CD4-positive, alpha-beta T cell treated with Interleukin-15 for 1 hour (primary cell): Measurements from ENCODE around the gene TYMP.

Source experiments
- DNase-seq: peaks from one replicate; pipeline ENCODE4 v3.0.0-alpha.2; 2020

The TYMP gene

GRCh38 chr22:50529897-50530579 is at the start of gene TYMP:
Gene TYMP, minus strand, starts transcription at chr22:50530012. Its CDS starts 303 bp downstream, at chr22:50529709.
- peak; percentile 81 for DNase-seq

GRCh38 chr22:50578776-50579310 is 49.0 kb upstream of the TYMP start:
- no peak for DNase-seq

- no peak for DNase-seq
Measured at GRCh38 chr22:50577987-50578775, 48.4 kb upstream of the TYMP start, which contains the start of gene CPT1B. Gene CPT1B, minus strand, starts transcription at chr22:50578427. Its CDS starts 512 bp downstream, at chr22:50577915.

GRCh38 chr22:50577697-50577986 is 47.8 kb upstream of the TYMP start:
- DNase-seq = no peak

- no peak for DNase-seq
Measured at GRCh38 chr22:50576806-50577696, 47.2 kb upstream of the TYMP start.

- DNase-seq = no peak
Measured at GRCh38 chr22:50576070-50576469, 46.3 kb upstream of the TYMP start.

- DNase-seq = no peak
Measured at GRCh38 chr22:50575426-50575941, 45.7 kb upstream of the TYMP start.

GRCh38 chr22:50574383-50574755 is 44.6 kb upstream of the TYMP start:
- no peak for DNase-seq

GRCh38 chr22:50573491-50574382 is 43.9 kb upstream of the TYMP start:
- no peak for DNase-seq

- no peak for DNase-seq
Measured at GRCh38 chr22:50572965-50573364, 43.2 kb upstream of the TYMP start.

GRCh38 chr22:50571264-50572175 is 41.7 kb upstream of the TYMP start:
- no peak for DNase-seq

- no peak for DNase-seq
Measured at GRCh38 chr22:50570861-50571260, 41.0 kb upstream of the TYMP start.

GRCh38 chr22:50569896-50570535 is 40.2 kb upstream of the TYMP start:
- no peak for DNase-seq

GRCh38 chr22:50569041-50569459 is 39.2 kb upstream of the TYMP start:
- DNase-seq = no peak

GRCh38 chr22:50568626-50569025 is 38.8 kb upstream of the TYMP start:
- DNase-seq = no peak

- DNase-seq = no peak
Measured at GRCh38 chr22:50567721-50568252, 38.0 kb upstream of the TYMP start.

- DNase-seq = no peak
Measured at GRCh38 chr22:50564289-50564688, 34.5 kb upstream of the TYMP start.

GRCh38 chr22:50563413-50564160 is 33.8 kb upstream of the TYMP start:
- DNase-seq = no peak
